MM.1S (cell line): Measurements from ENCODE around the gene NELL1.

Source experiments
- CTCF ChIP-seq: fragments of 300-600 bp; sonication (generic); IDR thresholded peaks from 2 replicates; pipeline ENCODE4 v1.5.1; 2016; ENCODE audit warnings: antibody characterized with exemption, low read length, mixed read lengths
- EZH2 ChIP-seq: fragments of 300-600 bp; sonication (generic); optimal IDR thresholded peaks from 2 replicates; pipeline ENCODE3; 2017; ENCODE audit warnings: low read depth, mild to moderate bottlenecking, antibody characterized with exemption, low read length, mixed read lengths

GRCh38 chr11:20771026-20771425 lies 101.6 kb downstream of the NELL1 start:
- TF ChIP-seq CTCF (no peak), EZH2 (no peak)
